DMS79 treated with DMSO at 0.1 percent for 48 hours (cell line): ENCODE results near the gene KCNMB4.
A peak's percentile ranks its signal among the peaks of the same experiment; 100 is the strongest.

Source experiments
- DNase-seq: peaks from one replicate; lab custom pipeline; 2025; lab: John Stamatoyannopoulos, UW

Gene KCNMB4

GRCh38 chr12:70365648-70366518 lies at the start of gene KCNMB4:
Gene KCNMB4, plus strand, starts transcription at chr12:70366290. Its CDS starts 445 bp downstream, at chr12:70366735.
- DNase-seq, result no peak

GRCh38 chr12:70317781-70318180 lies 48.3 kb upstream of the KCNMB4 start:
- no peak for DNase-seq

GRCh38 chr12:70319605-70320004 lies 46.5 kb upstream of the KCNMB4 start:
- no peak for DNase-seq

GRCh38 chr12:70321191-70321590 lies 44.9 kb upstream of the KCNMB4 start:
- no peak for DNase-seq

GRCh38 chr12:70327541-70327940 lies 38.5 kb upstream of the KCNMB4 start:
- DNase-seq, result no peak

- no peak for DNase-seq
Measured at GRCh38 chr12:70329728-70330127, 36.4 kb upstream of the KCNMB4 start.

GRCh38 chr12:70330158-70330557 lies 35.9 kb upstream of the KCNMB4 start:
- DNase-seq, result no peak

- no peak for DNase-seq
Measured at GRCh38 chr12:70332236-70332635, 33.9 kb upstream of the KCNMB4 start.

GRCh38 chr12:70334742-70335141 lies 31.3 kb upstream of the KCNMB4 start:
- no peak for DNase-seq

GRCh38 chr12:70338531-70338930 lies 27.6 kb upstream of the KCNMB4 start:
- no peak for DNase-seq

GRCh38 chr12:70351076-70351475 lies 15.0 kb upstream of the KCNMB4 start:
- no peak for DNase-seq

- DNase-seq, result no peak
Measured at GRCh38 chr12:70353780-70354660, 12.1 kb upstream of the KCNMB4 start.

- no peak for DNase-seq
Measured at GRCh38 chr12:70354787-70355186, 11.3 kb upstream of the KCNMB4 start.

- no peak for DNase-seq
Measured at GRCh38 chr12:70355972-70356371, 10.1 kb upstream of the KCNMB4 start.

- no peak for DNase-seq
Measured at GRCh38 chr12:70359458-70360197, 6.5 kb upstream of the KCNMB4 start.

GRCh38 chr12:70360218-70360617 lies 5.9 kb upstream of the KCNMB4 start:
- no peak for DNase-seq

- no peak for DNase-seq
Measured at GRCh38 chr12:70364695-70365397, 1.2 kb upstream of the KCNMB4 start.

- DNase-seq, result no peak
Measured at GRCh38 chr12:70365398-70365647, 767 bp upstream of the KCNMB4 start.

GRCh38 chr12:70366581-70367257 lies 629 bp downstream of the KCNMB4 start:
- peak; percentile 7 for DNase-seq

- no peak for DNase-seq
Measured at GRCh38 chr12:70367258-70368141, 1.4 kb downstream of the KCNMB4 start.
